HepG2 (cell line): ENCODE measurements around the gene USP9X.

Experiments
- CBX1 ChIP-seq: IDR thresholded peaks from one replicate; pipeline ENCODE4 v1.6.1; 2016; ENCODE audit warnings: antibody characterized with exemption, low read depth
- HNRNPL ChIP-seq: fragments of 200-400 bp; formaldehyde crosslinking; IDR thresholded peaks from 2 replicates; pipeline ENCODE4 v1.6.1; 2017; ENCODE audit warnings: mild to moderate bottlenecking, low read depth, low read length
- MED1 ChIP-seq: sonication (generic); formaldehyde crosslinking; IDR thresholded peaks from 2 replicates; pipeline ENCODE4 v1.4.0; 2020; ENCODE audit warnings: missing genetic modification reagents
- POLR2A ChIP-seq, 2 experiments: IDR thresholded peaks; 2 replicates each; pipeline ENCODE4 v1.6.1; 2011; ENCODE audit warnings: low read depth in 2 of 2, low read length in 2 of 2, mild to moderate bottlenecking in 1 of 2, moderate library complexity in 1 of 2; ENCODE audit not compliant: insufficient read depth in 1 of 2
- SALL2 ChIP-seq: sonication (generic); formaldehyde crosslinking; IDR thresholded peaks from 2 replicates; pipeline ENCODE4 v1.8.1; 2023; ENCODE audit warnings: mild to moderate bottlenecking, missing genetic modification reagents, inconsistent platforms
- TCF7 ChIP-seq: sonication (generic); IDR thresholded peaks from 2 replicates; pipeline ENCODE4 v1.6.1; 2016; ENCODE audit warnings: antibody characterized with exemption, low read depth
- TSC22D2 ChIP-seq: sonication (generic); formaldehyde crosslinking; IDR thresholded peaks from 2 replicates; pipeline ENCODE4 v1.5.1; 2020; ENCODE audit warnings: missing genetic modification reagents, mild to moderate bottlenecking, borderline replicate concordance
- TF ChIP-seq, protein P1 (sequence below): sonication (generic); formaldehyde crosslinking; IDR thresholded peaks from 2 replicates; pipeline ENCODE4 v1.4.0; 2020; ENCODE audit warnings: mild to moderate bottlenecking, missing genetic modification reagents
- TF ChIP-seq, protein P2 (sequence below): IDR thresholded peaks from 2 replicates; pipeline ENCODE4 v1.6.1; 2012; ENCODE audit warnings: inconsistent platforms
- TF ChIP-seq, protein P3 (sequence below): sonication (generic); formaldehyde crosslinking; IDR thresholded peaks from 2 replicates; pipeline ENCODE4 v1.8.0; 2022; ENCODE audit warnings: mild to moderate bottlenecking, missing genetic modification reagents, moderate library complexity

DNA sequence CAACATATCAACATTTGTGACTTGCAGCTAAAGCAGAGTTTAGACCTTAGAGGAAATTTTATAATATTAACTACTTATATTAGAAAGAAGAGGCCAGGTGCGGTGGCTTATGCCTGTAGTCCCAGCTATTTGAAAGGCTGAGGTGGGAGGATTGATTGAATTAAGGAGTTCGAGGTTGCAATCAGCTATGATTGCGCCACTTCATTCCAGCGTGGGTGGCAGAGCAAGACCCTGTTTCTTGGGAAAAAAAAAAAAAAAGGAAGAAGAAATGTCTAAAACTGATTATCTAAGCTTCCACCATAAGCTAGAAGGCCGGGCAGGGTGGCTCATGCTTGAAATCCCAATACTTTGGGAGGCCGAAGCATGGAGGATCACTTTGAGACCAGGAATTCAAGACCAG is 42.0 kb upstream of the USP9X start:
- no peak for TF ChIP-seq TSC22D2 (CRISPR knock-in tag)
- no peak for TF ChIP-seq HNRNPL
- TF ChIP-seq, protein P1, sequence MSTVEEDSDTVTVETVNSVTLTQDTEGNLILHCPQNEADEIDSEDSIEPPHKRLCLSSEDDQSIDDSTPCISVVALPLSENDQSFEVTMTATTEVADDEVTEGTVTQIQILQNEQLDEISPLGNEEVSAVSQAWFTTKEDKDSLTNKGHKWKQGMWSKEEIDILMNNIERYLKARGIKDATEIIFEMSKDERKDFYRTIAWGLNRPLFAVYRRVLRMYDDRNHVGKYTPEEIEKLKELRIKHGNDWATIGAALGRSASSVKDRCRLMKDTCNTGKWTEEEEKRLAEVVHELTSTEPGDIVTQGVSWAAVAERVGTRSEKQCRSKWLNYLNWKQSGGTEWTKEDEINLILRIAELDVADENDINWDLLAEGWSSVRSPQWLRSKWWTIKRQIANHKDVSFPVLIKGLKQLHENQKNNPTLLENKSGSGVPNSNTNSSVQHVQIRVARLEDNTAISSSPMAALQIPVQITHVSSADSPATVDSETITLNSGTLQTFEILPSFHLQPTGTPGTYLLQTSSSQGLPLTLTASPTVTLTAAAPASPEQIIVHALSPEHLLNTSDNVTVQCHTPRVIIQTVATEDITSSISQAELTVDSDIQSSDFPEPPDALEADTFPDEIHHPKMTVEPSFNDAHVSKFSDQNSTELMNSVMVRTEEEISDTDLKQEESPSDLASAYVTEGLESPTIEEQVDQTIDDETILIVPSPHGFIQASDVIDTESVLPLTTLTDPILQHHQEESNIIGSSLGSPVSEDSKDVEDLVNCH (CRISPR knock-in tag): no peak
- TF ChIP-seq, protein P2, sequence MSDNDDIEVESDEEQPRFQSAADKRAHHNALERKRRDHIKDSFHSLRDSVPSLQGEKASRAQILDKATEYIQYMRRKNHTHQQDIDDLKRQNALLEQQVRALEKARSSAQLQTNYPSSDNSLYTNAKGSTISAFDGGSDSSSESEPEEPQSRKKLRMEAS: no peak
- no peak for TF ChIP-seq TCF7
- no peak for TF ChIP-seq SALL2 (CRISPR knock-in tag)
- no peak for TF ChIP-seq CBX1
- no peak for TF ChIP-seq POLR2A (IDR thresholded peaks at IDR 0.05; ENCODE audit: insufficient read depth in 1 of 2, low read depth in 2 of 2, low read length in 2 of 2)
- TF ChIP-seq, protein P3, sequence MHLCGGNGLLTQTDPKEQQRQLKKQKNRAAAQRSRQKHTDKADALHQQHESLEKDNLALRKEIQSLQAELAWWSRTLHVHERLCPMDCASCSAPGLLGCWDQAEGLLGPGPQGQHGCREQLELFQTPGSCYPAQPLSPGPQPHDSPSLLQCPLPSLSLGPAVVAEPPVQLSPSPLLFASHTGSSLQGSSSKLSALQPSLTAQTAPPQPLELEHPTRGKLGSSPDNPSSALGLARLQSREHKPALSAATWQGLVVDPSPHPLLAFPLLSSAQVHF: no peak
- no peak for TF ChIP-seq MED1
